Activated CD4-positive, alpha-beta memory T cell treated with anti-CD3 and anti-CD28 coated beads for 36 hours (primary cell): ENCODE results near the gene CABLES2. TPM values are rescaled to one million over a fixed set of nuclear protein-coding genes. Genes with fewer than 3 reads are reported as not detected.

ENCODE experiments used
- CTCF ChIA-PET: fragments of 350-600 bp; sonication (Branson Sonifier 250); formaldehyde crosslinking; loops from one replicate; lab custom pipeline; 2021; ENCODE audit warnings: antibody characterized with exemption, inconsistent platforms; lab: Charles Lee
- POLR2A ChIA-PET: fragments of 350-600 bp; sonication (Branson Sonifier 250); formaldehyde crosslinking; loops from one replicate; lab custom pipeline; 2021; ENCODE audit warnings: antibody characterized with exemption; lab: Charles Lee
- DNase-seq: peaks from one replicate; pipeline ENCODE4 v3.0.0-alpha.2; 2020
- H3K27ac Mint-ChIP-seq: one replicate; pipeline ENCODE4 v1.8.0; 2021; ENCODE audit warnings: mixed read lengths
- H3K27me3 Mint-ChIP-seq: one replicate; pipeline ENCODE4 v1.8.0; 2021; ENCODE audit warnings: mixed read lengths
- H3K36me3 Mint-ChIP-seq: one replicate; pipeline ENCODE4 v1.8.0; 2021; ENCODE audit warnings: mixed read lengths
- H3K4me1 Mint-ChIP-seq: one replicate; pipeline ENCODE4 v1.8.0; 2021; ENCODE audit warnings: low read depth, mixed read lengths
- H3K4me3 Mint-ChIP-seq: one replicate; pipeline ENCODE4 v1.8.0; 2021; ENCODE audit warnings: mild to moderate bottlenecking, mixed read lengths
- H3K9me3 Mint-ChIP-seq: one replicate; pipeline ENCODE4 v1.8.0; 2021; ENCODE audit warnings: mixed read lengths
- intact Hi-C: fragments of 100-400 bp; cut with micrococcal nuclease; formaldehyde crosslinking; loops from one replicate; pipeline ENCODE4 v1.15.1; 2023
- total RNA-seq, 2 experiments: library from RNA; stranded (reverse); gene quantifications; one replicate each; pipeline ENCODE4 v1.2.3, GENCODE V29; 2021

The CABLES2 gene
- total RNA-seq, 2 experiments from 2014 or later: 7.8 to 8.2 TPM

GRCh38 chr20:62388839-62389600, 18.1 kb downstream of the CABLES2 start:
- no peaks in the 10 kb centered on the region for H3K27me3 Mint-ChIP-seq
- POLR2A ChIA-PET: no interaction called here
- H3K4me1 Mint-ChIP-seq: peaks cover 31% of the 10 kb centered on the region
- H3K36me3 Mint-ChIP-seq: peaks cover 39% of the 10 kb centered on the region
- DNase-seq: no peak
- no peaks in the 10 kb centered on the region for H3K9me3 Mint-ChIP-seq
- H3K4me3 Mint-ChIP-seq: peak overlapping the region; percentile 90
- peak overlapping the region; percentile 87 for H3K27ac Mint-ChIP-seq
- intact Hi-C loops: loop anchor here (5.0 kb wide), 2 partner anchors 152 to 247 kb away; partner anchors contain the start of genes OSBPL2, PSMA7 and SS18L1
- CTCF ChIA-PET: interaction anchor here (1.1 kb wide), 1 partner anchor 228 kb away, joined by 3 read pairs; no protein-coding TSS in a partner anchor

- POLR2A ChIA-PET: no interaction called here
Measured at GRCh38 chr20:62387933-62388635, 19.0 kb downstream of the CABLES2 start.

GRCh38 chr20:62387219-62387913, 19.7 kb downstream of the CABLES2 start:
- no peak for DNase-seq
- intact Hi-C loops: loop anchor here (1.0 to 5.0 kb wide), 3 partner anchors 20 to 245 kb away; partner anchors contain the start of genes CABLES2, OSBPL2, PSMA7 and SS18L1
- peak overlapping the region; percentile 87 for H3K27ac Mint-ChIP-seq
- H3K27me3 Mint-ChIP-seq: no peaks in the 10 kb centered on the region
- H3K36me3 Mint-ChIP-seq: peaks cover 47% of the 10 kb centered on the region
- peak overlapping the region; percentile 90 for H3K4me3 Mint-ChIP-seq
- ChIA-PET POLR2A (interaction anchor here (0.7 to 1.3 kb wide), 2 partner anchors 84 to 86 kb away, joined by 3 to 12 read pairs; partner anchors contain the start of gene ADRM1), CTCF (interaction anchor here (1.4 to 1.6 kb wide), 2 partner anchors 85 to 229 kb away, joined by 5 to 7 read pairs; partner anchors contain the start of gene ADRM1)
- no peaks in the 10 kb centered on the region for H3K9me3 Mint-ChIP-seq
- H3K4me1 Mint-ChIP-seq: peaks cover 40% of the 10 kb centered on the region

More at GRCh38 chr20:62387933-62388635, 19.0 kb downstream of the CABLES2 start:
- Mint-ChIP-seq H3K27me3 (no peaks in the 10 kb centered on the region), H3K36me3 (peaks cover 42% of the 10 kb centered on the region), H3K27ac (peak overlapping the region; percentile 87), H3K4me3 (peak overlapping the region; percentile 90), H3K9me3 (no peaks in the 10 kb centered on the region), H3K4me1 (peaks cover 34% of the 10 kb centered on the region)
- intact Hi-C loops: loop anchor here (1.0 to 5.0 kb wide), 3 partner anchors 19 to 246 kb away; partner anchors contain the start of genes CABLES2, OSBPL2, PSMA7 and SS18L1
- DNase-seq: peak; percentile 37
- CTCF ChIA-PET: interaction anchor here (1.1 to 1.6 kb wide), 2 partner anchors 229 kb away, joined by 3 to 7 read pairs; no protein-coding TSS in a partner anchor

DNA sequence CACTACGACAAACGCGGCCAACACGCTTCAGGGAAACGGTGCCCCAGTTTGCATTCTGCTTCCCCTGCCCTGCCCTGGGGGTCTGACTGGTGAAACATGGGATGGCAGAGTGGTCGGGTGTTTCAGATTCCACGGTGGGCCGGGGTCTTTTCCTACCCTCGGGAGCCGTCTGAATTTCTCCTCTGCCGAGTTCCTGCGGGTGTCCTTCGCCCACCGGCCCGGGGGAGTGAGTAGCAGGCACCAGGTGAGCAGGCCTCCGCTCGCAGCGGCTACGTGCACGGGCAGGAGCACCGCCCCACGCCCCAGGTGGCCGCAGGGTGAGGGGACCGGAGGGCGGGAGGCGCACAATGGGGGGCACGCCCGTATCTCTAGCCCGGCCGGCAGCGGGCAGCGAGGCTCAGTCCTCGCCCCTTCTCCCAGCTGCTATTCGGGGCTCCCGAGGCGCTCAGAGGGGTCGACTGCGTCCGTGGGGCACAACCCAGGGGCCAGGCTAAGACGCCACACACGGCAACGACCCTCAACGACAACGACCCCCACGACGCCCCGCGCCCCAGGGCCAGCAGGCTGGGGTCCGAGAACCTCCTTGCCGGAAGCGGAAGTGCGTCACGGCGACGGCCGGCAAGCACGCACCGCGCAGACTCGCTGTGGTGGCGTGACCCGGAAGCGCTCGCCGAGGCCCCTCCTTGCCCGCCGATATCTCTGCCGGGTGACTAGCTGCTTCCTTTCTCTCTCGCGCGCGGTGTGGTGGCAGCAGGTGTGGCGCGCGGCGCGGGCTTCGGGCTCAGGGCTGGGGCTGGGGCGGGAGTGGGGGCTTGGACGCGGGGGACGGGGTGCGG, 20.5 kb downstream of the CABLES2 start, which contains the start of gene RPS21:
Gene RPS21 (plus strand): TSS at position 721 of the 836 bp plus-strand sequence. CDS start 236 bp downstream, outside the sequence.
- H3K4me3 Mint-ChIP-seq: peak within 1 kb of the TSS; percentile 90
- POLR2A ChIA-PET: interaction anchor here (0.7 to 1.3 kb wide), 2 partner anchors 84 to 86 kb away, joined by 3 to 12 read pairs; partner anchors contain the start of gene ADRM1
- DNase-seq: peak; percentile 95
- peaks cover 2% of the 10 kb centered on the region for H3K9me3 Mint-ChIP-seq
- CTCF ChIA-PET: interaction anchor here (1.4 to 1.6 kb wide), 2 partner anchors 84 to 230 kb away, joined by 5 to 7 read pairs; partner anchors contain the start of gene ADRM1
- H3K27me3 Mint-ChIP-seq: no peaks in the 10 kb centered on the region
- intact Hi-C loops: loop anchor here (1.0 to 5.0 kb wide), 4 partner anchors 21 to 244 kb away; partner anchors contain the start of genes ADRM1, CABLES2, OSBPL2 and PSMA7
- H3K4me1 Mint-ChIP-seq: peaks cover 42% of the 10 kb centered on the region
- H3K36me3 Mint-ChIP-seq: peaks cover 53% of the 10 kb centered on the region
- peak within 1 kb of the TSS; percentile 87 for H3K27ac Mint-ChIP-seq

- no peaks in the 10 kb centered on the region for H3K27me3 Mint-ChIP-seq
- intact Hi-C loops: loop anchor here (1.0 kb wide), 1 partner anchor 80 kb away; the partner anchor contains the start of gene ADRM1
- DNase-seq: peak; percentile 85
- ChIA-PET POLR2A (interaction anchor here (0.6 kb wide), 1 partner anchor 235 kb away, joined by 3 read pairs; no protein-coding TSS in a partner anchor), CTCF (interaction anchor here (0.6 to 1.8 kb wide), 13 partner anchors 9 to 835 kb away, joined by 3 to 22 read pairs (median 4); partner anchors contain the start of genes ADRM1 and LAMA5)
- H3K27ac Mint-ChIP-seq: no peak overlapping the region
- H3K9me3 Mint-ChIP-seq: peaks cover 2% of the 10 kb centered on the region
- peaks cover 20% of the 10 kb centered on the region for H3K36me3 Mint-ChIP-seq
- H3K4me1 Mint-ChIP-seq: peaks cover 25% of the 10 kb centered on the region
- no peak overlapping the region for H3K4me3 Mint-ChIP-seq
Measured at GRCh38 chr20:62382306-62383198, 24.5 kb downstream of the CABLES2 start.

- Mint-ChIP-seq H3K27me3 (no peaks in the 10 kb centered on the region), H3K4me1 (peaks cover 25% of the 10 kb centered on the region), H3K36me3 (peaks cover 15% of the 10 kb centered on the region), H3K4me3 (no peak overlapping the region), H3K27ac (peak overlapping the region; percentile 1), H3K9me3 (peaks cover 2% of the 10 kb centered on the region)
- CTCF ChIA-PET: interaction anchor here (1.5 to 1.8 kb wide), 5 partner anchors 14 to 81 kb away, joined by 3 to 22 read pairs (median 7); partner anchors contain the start of genes ADRM1 and LAMA5
- no peak for DNase-seq
- intact Hi-C loops: loop anchor here (1.0 kb wide), 1 partner anchor 80 kb away; the partner anchor contains the start of gene ADRM1
- POLR2A ChIA-PET: interaction anchor here (1.0 kb wide), 1 partner anchor 13 kb away, joined by 3 read pairs; no protein-coding TSS in a partner anchor
Measured at GRCh38 chr20:62381842-62382241, 25.2 kb downstream of the CABLES2 start.

- peaks cover 13% of the 10 kb centered on the region for H3K36me3 Mint-ChIP-seq
- intact Hi-C loops: no loop called here
- ChIA-PET POLR2A (interaction anchor here (1.0 kb wide), 1 partner anchor 13 kb away, joined by 3 read pairs; no protein-coding TSS in a partner anchor), CTCF (interaction anchor here (1.3 to 1.5 kb wide), 3 partner anchors 16 to 80 kb away, joined by 3 to 6 read pairs (median 3); no protein-coding TSS in a partner anchor)
- peak; percentile 55 for DNase-seq
- H3K27me3 Mint-ChIP-seq: no peaks in the 10 kb centered on the region
- H3K4me3 Mint-ChIP-seq: no peak overlapping the region
- H3K4me1 Mint-ChIP-seq: peaks cover 25% of the 10 kb centered on the region
- H3K9me3 Mint-ChIP-seq: peaks cover 2% of the 10 kb centered on the region
- peak overlapping the region; percentile 38 for H3K27ac Mint-ChIP-seq
Measured at GRCh38 chr20:62381202-62381797, 25.8 kb downstream of the CABLES2 start.

DNA sequence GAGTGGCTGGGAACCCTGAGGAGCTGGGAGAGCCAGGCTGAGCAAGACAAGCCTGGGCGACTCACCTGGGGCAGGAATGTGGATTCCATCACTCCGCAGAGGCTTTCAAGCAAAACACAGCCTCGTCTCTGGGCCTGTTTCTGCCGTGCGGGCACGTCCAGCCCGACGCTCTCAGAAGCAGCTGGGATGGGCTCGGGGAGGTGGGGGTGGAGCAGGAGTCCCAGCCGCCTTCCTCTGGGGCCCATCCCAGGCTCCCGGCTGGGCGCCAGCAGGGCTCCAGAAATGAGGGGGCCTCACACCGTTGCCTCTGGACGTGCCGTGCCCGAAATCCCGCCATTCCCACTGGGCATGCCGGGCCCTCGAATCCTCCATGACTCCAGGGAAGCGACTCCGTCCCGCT, 28.9 kb downstream of the CABLES2 start:
- Mint-ChIP-seq H3K27ac (no peak overlapping the region), H3K4me1 (peaks cover 8% of the 10 kb centered on the region), H3K4me3 (no peak overlapping the region), H3K36me3 (peaks cover 11% of the 10 kb centered on the region), H3K9me3 (peaks cover 2% of the 10 kb centered on the region), H3K27me3 (no peaks in the 10 kb centered on the region)
- CTCF ChIA-PET: no interaction called here
- intact Hi-C loops: no loop called here
- POLR2A ChIA-PET: no interaction called here
- no peak for DNase-seq

DNA sequence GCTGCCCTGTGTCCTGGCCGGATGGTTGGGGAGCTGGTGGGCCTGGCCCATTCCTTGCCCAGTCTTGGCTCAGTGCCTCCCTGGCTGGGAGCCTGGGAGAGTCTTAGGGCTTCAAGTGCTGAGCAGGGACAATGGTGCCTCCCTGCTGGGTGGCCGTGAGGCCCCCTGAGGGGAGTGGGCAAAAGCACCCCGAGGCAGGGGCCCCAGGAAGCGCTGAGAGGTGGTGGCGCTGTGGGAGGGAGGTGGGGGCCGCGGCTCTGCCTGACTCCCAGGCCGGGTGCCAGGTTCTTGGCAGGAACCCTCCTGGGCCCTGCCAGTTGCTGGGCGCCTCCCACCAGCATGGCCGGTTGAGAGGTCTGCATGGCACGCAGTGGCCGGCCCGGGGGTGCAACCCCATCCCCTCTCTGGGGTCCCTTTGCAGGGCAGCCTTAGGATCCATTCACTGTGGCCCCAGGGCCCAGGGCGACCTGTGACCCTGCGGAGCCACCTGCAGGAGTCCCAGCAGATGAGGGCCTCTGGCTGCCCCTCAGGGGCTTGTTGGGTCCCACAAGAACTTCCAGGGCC, 29.4 kb downstream of the CABLES2 start:
- ChIA-PET POLR2A (no interaction called here), CTCF (no interaction called here)
- no peak overlapping the region for H3K4me3 Mint-ChIP-seq
- peaks cover 4% of the 10 kb centered on the region for H3K27me3 Mint-ChIP-seq
- H3K9me3 Mint-ChIP-seq: peaks cover 2% of the 10 kb centered on the region
- no peak overlapping the region for H3K27ac Mint-ChIP-seq
- peaks cover 8% of the 10 kb centered on the region for H3K36me3 Mint-ChIP-seq
- DNase-seq: no peak
- H3K4me1 Mint-ChIP-seq: peaks cover 5% of the 10 kb centered on the region
- intact Hi-C loops: no loop called here
